ENCODE measurements around the gene RPL31. TPM values are rescaled to one million over a fixed set of nuclear protein-coding genes. Genes with fewer than 3 reads are reported as not detected.

Gene RPL31
- total RNA-seq, 4 donors from 2014 or later = 715 to 2,331 (median 1,488) TPM

GRCh38 chr2:100962366-100963025 lies 39.6 kb upstream of the RPL31 start:
- peaks cover 0 to 22% (median 7%) of the 10 kb centered on the region in 3 donors for H3K4me1 ChIP-seq
- 74 to 75% methylated on average over 5 to 8 of the region's 12 CpGs for WGBS, 2 donors (ENCODE audit: low coverage in 1 of 2)
- ATAC-seq = no peak
- no peaks in the 10 kb centered on the region for H3K9me3 ChIP-seq
- TF ChIP-seq CTCF (IDR thresholded peaks at IDR 0.05) (no peak), EP300 (IDR thresholded peaks at IDR 0.05) (no peak), POLR2AphosphoS5 (IDR thresholded peaks at IDR 0.05) (no peak), POLR2A (IDR thresholded peaks at IDR 0.05) (no peak)
- H3K27me3 ChIP-seq = no peaks in the 10 kb centered on the region
- no peak overlapping the region for H3K27ac ChIP-seq
- no peak overlapping the region for H3K4me3 ChIP-seq
- peaks cover 0 to 15% of the 10 kb centered on the region in 2 donors for H3K36me3 ChIP-seq

DNA sequence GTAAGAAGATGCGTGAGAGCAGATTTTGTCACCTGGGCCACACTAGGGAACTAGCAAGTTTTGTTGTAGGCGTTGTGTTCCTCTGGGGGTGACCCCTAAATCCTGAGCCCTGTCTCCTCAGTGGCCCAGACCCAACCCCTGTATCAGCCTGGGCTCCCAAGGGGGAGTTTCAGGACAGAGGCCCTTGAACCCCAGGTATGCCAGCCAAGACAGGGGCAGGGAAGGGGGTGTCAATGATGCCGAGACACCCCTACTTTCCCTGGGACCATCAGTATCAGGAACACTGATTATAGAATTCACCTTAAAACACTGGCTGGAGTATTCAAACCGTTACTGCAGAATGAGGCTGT lies 39.1 kb upstream of the RPL31 start:
- Histone ChIP-seq H3K9me3 (no peaks in the 10 kb centered on the region), H3K4me3 (no peak overlapping the region), H3K27me3 (no peaks in the 10 kb centered on the region), H3K36me3 (peaks cover 0 to 20% of the 10 kb centered on the region in 2 donors), H3K27ac (no peak overlapping the region), H3K4me1 (peaks cover 0 to 17% (median 4%) of the 10 kb centered on the region in 3 donors)
- no peak for ATAC-seq
- TF ChIP-seq POLR2AphosphoS5 (IDR thresholded peaks at IDR 0.05) = no peak
- no peak for TF ChIP-seq CTCF (IDR thresholded peaks at IDR 0.05)
- TF ChIP-seq POLR2A (IDR thresholded peaks at IDR 0.05) = no peak
- no peak for TF ChIP-seq EP300 (IDR thresholded peaks at IDR 0.05)
- 96% methylated on average over 3 of the region's 4 CpGs; no CpG with 5 or more reads in 1 of the 2 donors for WGBS, 2 donors (ENCODE audit: low coverage in 1 of 2)

GRCh38 chr2:100964222-100964621 lies 37.9 kb upstream of the RPL31 start:
- Histone ChIP-seq H3K27me3 (no peaks in the 10 kb centered on the region), H3K27ac (no peak overlapping the region), H3K36me3 (peaks cover 0 to 33% of the 10 kb centered on the region in 2 donors), H3K4me3 (no peak overlapping the region), H3K9me3 (no peaks in the 10 kb centered on the region), H3K4me1 (peaks cover 0 to 6% (median 0%) of the 10 kb centered on the region in 3 donors)
- ATAC-seq = no peak
- TF ChIP-seq POLR2A (IDR thresholded peaks at IDR 0.05) (no peak), POLR2AphosphoS5 (IDR thresholded peaks at IDR 0.05) (no peak), CTCF (IDR thresholded peaks at IDR 0.05) (no peak), EP300 (IDR thresholded peaks at IDR 0.05) (no peak)
- WGBS, 2 donors (ENCODE audit: low coverage in 1 of 2) = 80 to 86% methylated on average over 5 to 12 of the region's 12 CpGs

DNA sequence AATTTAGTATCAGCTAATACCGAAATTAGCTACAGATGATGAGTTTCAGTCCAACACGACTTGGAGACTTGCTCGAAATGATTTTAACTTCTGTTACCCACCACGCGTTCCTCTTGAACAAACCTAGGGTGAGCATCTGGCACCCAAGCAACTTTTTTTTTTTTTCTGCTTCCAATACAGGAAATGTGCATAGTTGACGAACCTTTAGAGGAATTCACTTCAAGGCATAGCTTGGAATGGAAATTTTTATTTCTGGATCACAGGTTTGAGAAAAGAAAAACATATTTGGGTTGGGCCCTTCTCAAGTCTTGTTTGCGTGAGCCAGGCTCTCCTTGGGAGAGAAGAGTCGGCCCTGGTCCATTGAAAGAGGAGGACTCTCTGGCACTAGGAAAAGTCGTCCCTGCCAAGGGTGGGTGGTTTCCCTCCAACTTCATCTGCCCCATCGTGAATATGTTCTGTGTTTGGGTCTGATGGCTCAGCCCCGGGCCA lies 37.4 kb upstream of the RPL31 start:
- Histone ChIP-seq H3K9me3 (no peaks in the 10 kb centered on the region), H3K36me3 (peaks cover 0 to 38% of the 10 kb centered on the region in 2 donors), H3K27me3 (no peaks in the 10 kb centered on the region), H3K4me1 (peaks cover 0 to under 1% (median 0%) of the 10 kb centered on the region in 3 donors), H3K27ac (no peak overlapping the region), H3K4me3 (no peak overlapping the region)
- TF ChIP-seq CTCF (IDR thresholded peaks at IDR 0.05) (no peak), POLR2AphosphoS5 (IDR thresholded peaks at IDR 0.05) (no peak)
- no peak for ATAC-seq
- 76 to 79% methylated on average over 8 of the region's 11 CpGs for WGBS, 2 donors (ENCODE audit: low coverage in 1 of 2)

DNA sequence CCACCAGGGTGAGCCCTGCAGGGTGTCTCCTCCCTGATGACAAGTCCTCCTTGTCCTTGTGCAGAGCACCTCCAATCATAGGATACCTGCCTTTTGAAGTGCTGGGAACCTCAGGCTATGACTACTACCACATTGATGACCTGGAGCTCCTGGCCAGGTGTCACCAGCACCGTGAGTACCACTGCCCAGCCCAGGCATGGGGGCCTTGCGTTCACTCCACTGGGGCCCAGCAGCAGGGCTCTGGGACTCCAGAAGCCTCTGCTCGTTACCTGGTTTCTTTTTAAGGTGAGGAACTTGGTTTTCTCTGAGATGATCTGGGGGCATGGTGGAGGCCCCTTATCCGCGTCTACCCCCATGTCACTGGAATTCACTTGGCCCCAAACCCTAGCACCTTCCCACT lies 36.5 kb upstream of the RPL31 start:
- Histone ChIP-seq H3K4me3 (no peak overlapping the region), H3K27me3 (no peaks in the 10 kb centered on the region), H3K27ac (no peak overlapping the region), H3K4me1 (no peaks in the 10 kb centered on the region), H3K9me3 (no peaks in the 10 kb centered on the region), H3K36me3 (peaks cover 0 to 44% of the 10 kb centered on the region in 2 donors)
- TF ChIP-seq POLR2A (IDR thresholded peaks at IDR 0.05) (no peak), CTCF (IDR thresholded peaks at IDR 0.05) (no peak)
- 87 to 92% methylated on average over 2 to 3 of the region's 5 CpGs for WGBS, 2 donors (ENCODE audit: low coverage in 1 of 2)
- ATAC-seq = no peak

Data from gastroesophageal sphincter (tissue), 4 donors.